Activated T-helper 1 cell treated with anti-CD3 and anti-CD28 coated beads, Interleukin-2, amount 50 U/mL, for 16 hours (primary cell): ENCODE measurements around the gene PCDH9.

ENCODE experiments used
- DNase-seq, 2 donors: peaks; one replicate each; pipeline ENCODE4 v3.0.0-alpha.2; 2020; ENCODE audit warnings: low read depth in 1 of 2, low spot score in 1 of 2

PCDH9 gene

GRCh38 chr13:67161176-67161575 lies 69.0 kb downstream of the PCDH9 start:
- no peak for DNase-seq

DNA sequence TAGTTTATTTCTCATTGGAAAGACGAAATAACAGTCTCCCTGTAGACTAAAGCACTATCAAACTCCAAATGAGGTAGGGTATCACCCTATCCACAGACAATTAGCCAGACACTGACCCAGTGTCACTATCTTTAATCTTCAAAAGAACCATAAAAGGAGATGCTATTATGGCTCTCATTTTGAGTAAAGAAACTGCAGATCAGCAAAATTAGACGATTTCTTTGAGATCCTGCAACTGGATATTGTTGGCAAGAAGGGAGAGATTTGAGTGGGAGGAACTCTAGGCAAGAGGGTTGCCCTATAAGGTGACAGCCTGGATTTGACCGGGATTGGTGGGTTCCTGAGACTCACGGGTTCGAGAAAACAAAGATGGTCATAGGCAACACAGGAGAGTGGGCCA lies 71.2 kb downstream of the PCDH9 start:
- DNase-seq = no peak

DNA sequence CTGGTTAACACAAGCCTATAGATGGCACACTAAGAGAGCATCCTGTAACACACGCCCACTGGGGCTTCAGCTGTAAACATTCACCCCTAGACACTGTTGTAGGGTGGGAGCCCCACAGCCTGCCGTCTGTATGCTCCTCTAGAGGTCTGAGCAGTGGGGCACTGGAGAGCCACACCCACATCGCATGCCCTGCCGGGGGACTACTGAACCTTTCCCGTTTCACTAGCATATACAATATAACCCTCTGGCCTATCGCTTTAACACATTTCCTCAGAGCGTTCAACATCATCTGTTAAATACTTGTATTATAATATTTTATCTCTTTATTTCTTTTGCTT lies 73.4 kb downstream of the PCDH9 start:
- no peak for DNase-seq

- DNase-seq = no peak
Measured at GRCh38 chr13:67155898-67156722, 74.0 kb downstream of the PCDH9 start.

GRCh38 chr13:67152085-67152484 lies 78.1 kb downstream of the PCDH9 start:
- DNase-seq = no peak

GRCh38 chr13:67151652-67152051 lies 78.5 kb downstream of the PCDH9 start:
- no peak for DNase-seq

DNA sequence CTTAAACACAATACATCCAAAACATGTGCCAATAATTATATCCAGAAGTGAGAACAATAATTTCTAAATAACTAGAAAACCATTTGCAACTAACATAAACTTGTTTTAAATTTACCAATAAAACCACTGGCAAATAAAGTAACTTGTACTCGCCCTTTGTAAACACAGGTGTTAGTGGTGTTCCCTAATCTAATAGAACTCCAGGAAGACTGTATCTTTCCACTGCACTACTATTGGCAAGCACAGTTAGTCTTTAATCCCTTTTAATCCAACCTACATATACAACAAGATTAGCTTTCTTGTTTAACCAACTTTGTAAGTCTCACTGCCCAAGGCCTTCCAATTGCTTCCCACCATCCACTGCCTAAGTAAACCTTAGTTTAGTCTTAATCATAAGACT lies 79.5 kb downstream of the PCDH9 start:
- no peak for DNase-seq

GRCh38 chr13:67148161-67148571 lies 82.0 kb downstream of the PCDH9 start:
- DNase-seq = no peak

- no peak for DNase-seq
Measured at GRCh38 chr13:67147342-67148133, 82.6 kb downstream of the PCDH9 start.

DNA sequence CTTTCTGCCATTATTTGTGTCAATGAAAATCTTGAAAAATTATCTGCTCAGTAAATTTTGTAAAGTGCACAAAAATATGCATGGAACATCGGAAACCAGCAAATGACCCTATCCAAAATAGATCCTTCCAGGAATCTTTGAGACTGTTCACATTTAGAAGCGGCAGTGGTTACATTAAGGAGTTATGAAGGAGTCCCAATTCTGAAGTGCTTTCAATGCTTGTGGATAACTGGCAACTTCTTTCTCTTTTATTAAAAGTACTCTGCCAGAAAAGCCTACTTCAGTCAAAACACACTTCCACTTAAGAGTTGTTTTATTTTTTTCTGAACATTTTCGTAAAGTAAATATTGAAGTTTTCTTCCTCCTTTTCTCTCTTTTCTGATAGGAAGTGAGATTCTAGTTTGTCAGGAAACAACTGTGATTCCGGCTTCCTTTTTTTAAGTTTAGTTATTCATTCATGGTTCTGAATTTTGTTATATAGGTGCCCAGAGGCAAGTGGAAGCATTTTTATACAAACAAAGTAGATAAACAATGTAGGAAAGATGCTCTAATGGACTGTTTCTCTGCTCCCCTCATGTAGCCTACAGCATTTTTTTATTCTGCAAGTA lies 83.5 kb downstream of the PCDH9 start:
- DNase-seq = no peak

- no peak for DNase-seq
Measured at GRCh38 chr13:67145950-67146349, 84.2 kb downstream of the PCDH9 start.

DNA sequence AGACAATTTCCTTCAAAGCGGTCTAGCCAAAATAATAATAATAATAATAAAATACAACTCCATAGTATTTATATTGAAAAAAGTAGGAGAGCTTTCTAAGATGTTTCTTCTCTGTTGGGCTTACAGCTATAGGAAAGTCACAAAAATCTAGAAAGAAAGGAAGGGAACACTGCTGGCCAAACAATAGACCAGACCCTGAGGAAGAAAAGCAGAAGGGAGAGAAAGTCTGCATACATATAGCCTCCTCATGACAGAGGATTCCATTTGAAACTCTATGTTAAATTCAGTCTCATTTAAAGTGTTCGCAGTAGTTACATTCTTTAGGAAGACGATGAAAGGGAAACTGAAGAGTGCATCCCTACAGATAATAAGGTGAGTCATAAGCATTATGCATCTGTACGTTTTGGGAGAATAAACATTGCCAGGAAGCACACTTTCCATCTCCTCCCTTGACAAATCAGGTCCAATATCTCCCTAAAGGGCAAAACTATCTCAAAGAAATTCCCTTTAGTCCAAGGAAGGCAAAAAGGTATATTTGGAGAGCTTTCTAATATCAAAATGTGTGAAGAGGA lies 86.5 kb downstream of the PCDH9 start:
- DNase-seq = no peak

DNA sequence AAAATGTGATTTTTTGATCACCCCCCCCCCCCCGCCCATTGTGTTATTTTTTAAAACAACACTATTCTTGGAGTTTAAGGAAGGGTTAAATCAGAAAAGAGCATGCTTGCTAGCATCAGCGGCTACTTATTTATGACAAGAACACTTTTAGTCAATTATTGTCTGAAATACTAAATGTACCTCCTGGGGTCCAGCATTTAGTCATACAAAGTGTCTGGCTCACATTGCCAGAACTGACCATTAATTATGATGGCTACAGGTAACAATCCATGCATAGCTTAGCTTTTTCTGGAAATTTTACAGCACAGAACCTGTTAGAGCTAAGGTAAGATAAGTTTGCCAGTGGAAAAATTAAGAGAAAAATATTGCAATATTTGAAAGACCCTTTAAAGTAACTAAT lies 90.1 kb downstream of the PCDH9 start:
- no peak for DNase-seq

DNA sequence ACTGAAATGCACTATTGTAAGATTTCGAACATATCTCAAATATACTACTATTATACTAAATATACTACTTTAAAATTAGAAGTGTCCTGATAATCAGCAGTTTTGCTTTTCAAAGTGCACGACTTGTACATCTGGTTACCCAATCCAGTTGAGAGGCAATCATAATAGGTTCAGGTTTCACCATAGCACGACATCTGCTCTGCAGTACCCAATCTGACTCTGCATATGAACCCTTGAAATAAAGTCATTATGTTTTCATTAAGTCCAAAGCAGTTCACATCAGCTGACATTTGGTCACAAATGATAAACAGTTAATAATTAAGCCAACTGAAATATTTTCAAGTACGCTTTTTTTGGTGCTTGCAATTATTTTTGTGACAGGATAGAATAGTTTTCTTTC lies 90.6 kb downstream of the PCDH9 start:
- no peak for DNase-seq

DNA sequence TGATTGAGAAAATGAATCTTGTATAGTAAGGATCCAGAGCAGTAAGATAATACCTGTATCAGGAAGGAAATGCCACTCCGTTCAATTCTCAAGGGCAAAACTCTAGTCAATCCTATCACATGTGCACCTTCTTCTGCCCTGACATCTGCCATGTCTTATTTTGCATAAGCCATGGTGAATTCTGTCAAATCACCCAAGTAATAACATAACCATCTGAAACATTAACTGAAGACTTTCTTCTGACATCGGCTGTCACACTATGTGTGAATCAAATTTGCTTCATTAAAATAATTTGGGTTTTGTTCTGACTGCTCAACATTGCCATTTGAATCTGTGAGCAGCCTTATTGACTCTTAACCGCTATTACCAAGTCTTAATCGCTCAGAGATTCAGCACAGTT lies 91.2 kb downstream of the PCDH9 start:
- no peak for DNase-seq

GRCh38 chr13:67137044-67137735 lies 92.9 kb downstream of the PCDH9 start:
- DNase-seq = no peak

DNA sequence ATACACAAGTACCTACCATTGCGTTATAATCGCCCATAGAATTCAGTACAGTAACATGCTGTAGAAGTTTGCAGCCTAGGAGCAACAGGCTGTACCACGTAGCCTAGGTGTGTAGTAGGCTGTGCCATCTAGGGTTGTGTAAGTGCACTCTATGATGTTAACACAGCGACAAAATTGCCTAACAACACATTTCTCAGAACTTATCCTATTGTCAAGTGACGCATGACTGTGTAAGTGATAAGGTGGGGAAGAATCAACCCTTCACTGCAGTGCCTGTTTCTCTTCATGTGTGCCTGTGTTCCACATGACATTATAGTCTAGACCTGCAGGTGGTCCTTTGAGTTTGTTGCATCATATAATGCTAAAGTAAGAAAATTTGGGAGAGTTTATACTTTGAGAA lies 94.0 kb downstream of the PCDH9 start:
- DNase-seq = no peak

DNA sequence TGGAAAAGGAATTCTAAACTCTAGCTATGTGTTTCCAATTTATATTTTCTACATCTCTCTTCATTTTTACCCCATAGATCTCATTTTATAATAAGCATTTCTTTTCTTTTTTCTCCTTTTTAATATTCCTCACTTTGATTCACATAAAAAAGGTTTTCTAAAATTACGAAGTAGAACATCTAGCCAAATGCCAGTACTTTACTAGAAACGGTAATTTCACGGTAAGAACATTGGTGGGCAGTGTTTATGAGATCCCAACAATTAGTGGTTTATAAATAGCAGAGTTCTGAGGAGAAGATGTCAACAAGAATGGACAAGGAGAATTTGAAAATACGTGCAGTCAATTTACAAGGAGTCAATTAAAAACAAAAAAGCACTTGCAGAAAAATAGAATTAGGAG lies 94.8 kb downstream of the PCDH9 start:
- no peak for DNase-seq

GRCh38 chr13:67134417-67135129 lies 95.6 kb downstream of the PCDH9 start:
- no peak for DNase-seq

- no peak for DNase-seq
Measured at GRCh38 chr13:67133476-67133875, 96.7 kb downstream of the PCDH9 start.

- DNase-seq = no peak
Measured at GRCh38 chr13:67131393-67131792, 98.7 kb downstream of the PCDH9 start.
